HG03469 (cell line): ENCODE data around the gene IER2.
"Not testable (repeated sequence)": the region's sequence is repeated elsewhere in the genome, so short reads cannot be mapped to it uniquely, and the experiment has no call there.

Experiments used
- ATAC-seq: cut with Tn5 transposase; IDR thresholded peaks from one replicate; pipeline ENCODE4 v1.9.1; 2021; ENCODE audit warnings: mild to moderate bottlenecking, moderate library complexity, moderate number of reproducible peaks; ENCODE audit not compliant: unreplicated experiment

The IER2 gene

GRCh38 chr19:13162724-13163608 lies 12.8 kb downstream of the IER2 start:
- no peak for ATAC-seq

GRCh38 chr19:13163609-13164342 lies 13.6 kb downstream of the IER2 start:
- no peak for ATAC-seq

- no peak for ATAC-seq
Measured at GRCh38 chr19:13164343-13165161, 14.3 kb downstream of the IER2 start.

- ATAC-seq: no peak
Measured at GRCh38 chr19:13165162-13165997, 15.2 kb downstream of the IER2 start.

GRCh38 chr19:13166151-13166550 lies 15.9 kb downstream of the IER2 start:
- ATAC-seq: not testable (repeated sequence)

- ATAC-seq: no peak
Measured at GRCh38 chr19:13169769-13170168, 19.6 kb downstream of the IER2 start.

GRCh38 chr19:13171146-13171545 lies 20.9 kb downstream of the IER2 start:
- no peak for ATAC-seq

GRCh38 chr19:13172346-13173138 lies 22.3 kb downstream of the IER2 start:
- no peak for ATAC-seq

GRCh38 chr19:13173139-13173737 lies 23.0 kb downstream of the IER2 start:
- no peak for ATAC-seq

- no peak for ATAC-seq
Measured at GRCh38 chr19:13176345-13176744, 26.1 kb downstream of the IER2 start.

GRCh38 chr19:13177584-13177983 lies 27.4 kb downstream of the IER2 start:
- not testable (repeated sequence) for ATAC-seq

- ATAC-seq: not testable (repeated sequence)
Measured at GRCh38 chr19:13178291-13178690, 28.1 kb downstream of the IER2 start.

GRCh38 chr19:13181747-13182388 lies 31.7 kb downstream of the IER2 start:
- ATAC-seq: no peak

GRCh38 chr19:13184926-13185325 lies 34.7 kb downstream of the IER2 start:
- ATAC-seq: not testable (repeated sequence)

GRCh38 chr19:13185763-13186657 lies 35.8 kb downstream of the IER2 start:
- not testable (repeated sequence) for ATAC-seq

GRCh38 chr19:13186688-13187087 lies 36.5 kb downstream of the IER2 start:
- not testable (repeated sequence) for ATAC-seq

GRCh38 chr19:13187419-13187818 lies 37.2 kb downstream of the IER2 start:
- no peak for ATAC-seq
